ENCODE results near the gene TTLL11. TPM values are rescaled to one million over a fixed set of nuclear protein-coding genes. Genes with fewer than 3 reads are reported as not detected.
"Not testable (repeated sequence)": the region's sequence is repeated elsewhere in the genome, so short reads cannot be mapped to it uniquely, and the experiment has no call there.

Gene TTLL11
- polyA plus RNA-seq, 1 donor: 5.0 TPM

DNA sequence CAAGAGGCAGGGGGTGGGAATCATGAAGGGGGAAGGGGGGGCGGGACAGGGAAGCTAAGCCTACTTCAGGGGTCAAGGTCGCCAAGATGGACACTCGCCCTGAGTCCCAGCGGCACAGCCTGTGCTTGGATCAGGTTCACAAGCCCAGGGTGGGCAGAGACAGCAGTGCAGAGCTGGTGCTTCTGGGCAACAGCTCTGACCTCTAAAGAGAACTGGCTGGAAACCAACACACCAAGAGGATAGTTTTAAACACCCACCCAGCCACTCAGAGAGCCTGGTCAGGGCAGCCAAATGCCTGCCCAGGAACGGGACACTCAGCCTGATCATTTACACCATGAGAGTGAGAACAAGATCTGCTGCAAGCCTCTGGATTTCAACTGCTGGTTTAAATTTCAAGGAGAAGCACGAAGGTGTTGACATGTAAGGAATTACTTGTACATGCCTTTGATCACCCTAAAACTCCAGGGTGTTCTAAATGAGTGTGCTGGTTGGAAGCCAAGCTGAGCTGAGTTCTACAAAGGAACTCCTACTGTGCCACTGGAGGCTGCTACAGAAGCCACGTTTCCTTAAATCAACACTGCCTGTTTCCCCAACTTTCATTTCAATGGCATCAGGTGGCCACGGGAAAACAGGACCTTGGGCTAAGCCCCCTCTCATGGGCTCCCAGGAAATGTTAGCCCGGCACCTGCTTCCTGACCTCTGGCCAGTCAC lies 91.5 kb downstream of the TTLL11 start:
- H3K4me1 ChIP-seq (ENCODE audit: control insufficient read depth, insufficient read depth, low read length): no peaks in the 10 kb centered on the region
- WGBS (ENCODE audit: insufficient coverage, low lambda C conversion rate): no CpG with 5 or more reads among the region's 9 CpGs
- no peaks in the 10 kb centered on the region for H3K27me3 ChIP-seq (ENCODE audit: control insufficient read depth, insufficient read depth, low read length)
- no peak overlapping the region for H3K4me3 ChIP-seq (ENCODE audit: low read length)
- no peak overlapping the region for H3K27ac ChIP-seq (ENCODE audit: low read length)
- no peaks in the 10 kb centered on the region for H3K36me3 ChIP-seq (ENCODE audit: control insufficient read depth, insufficient read depth, low read length)
- no peaks in the 10 kb centered on the region for H3K9me3 ChIP-seq (ENCODE audit: control insufficient read depth, low read depth, low read length)
- DNase-seq: no peak

GRCh38 chr9:122000526-122000925 lies 92.6 kb downstream of the TTLL11 start:
- WGBS (ENCODE audit: insufficient coverage, low lambda C conversion rate): no CpG with 5 or more reads among the region's 6 CpGs
- H3K4me1 ChIP-seq (ENCODE audit: control insufficient read depth, insufficient read depth, low read length); DNase-seq; H3K9me3 ChIP-seq (ENCODE audit: control insufficient read depth, low read depth, low read length); H3K27me3 ChIP-seq (ENCODE audit: control insufficient read depth, insufficient read depth, low read length); H3K4me3 ChIP-seq (ENCODE audit: low read length); H3K36me3 ChIP-seq (ENCODE audit: control insufficient read depth, insufficient read depth, low read length); H3K27ac ChIP-seq (ENCODE audit: low read length): not testable (repeated sequence)

GRCh38 chr9:121999556-121999955 lies 93.6 kb downstream of the TTLL11 start:
- Histone ChIP-seq H3K9me3 (ENCODE audit: control insufficient read depth, low read depth, low read length) (no peaks in the 10 kb centered on the region), H3K36me3 (ENCODE audit: control insufficient read depth, insufficient read depth, low read length) (no peaks in the 10 kb centered on the region), H3K4me1 (ENCODE audit: control insufficient read depth, insufficient read depth, low read length) (no peaks in the 10 kb centered on the region), H3K4me3 (ENCODE audit: low read length) (no peak overlapping the region), H3K27ac (ENCODE audit: low read length) (no peak overlapping the region), H3K27me3 (ENCODE audit: control insufficient read depth, insufficient read depth, low read length) (no peaks in the 10 kb centered on the region)
- WGBS (ENCODE audit: insufficient coverage, low lambda C conversion rate): 100% methylated on average over 3 of the region's 3 CpGs
- DNase-seq: no peak

DNA sequence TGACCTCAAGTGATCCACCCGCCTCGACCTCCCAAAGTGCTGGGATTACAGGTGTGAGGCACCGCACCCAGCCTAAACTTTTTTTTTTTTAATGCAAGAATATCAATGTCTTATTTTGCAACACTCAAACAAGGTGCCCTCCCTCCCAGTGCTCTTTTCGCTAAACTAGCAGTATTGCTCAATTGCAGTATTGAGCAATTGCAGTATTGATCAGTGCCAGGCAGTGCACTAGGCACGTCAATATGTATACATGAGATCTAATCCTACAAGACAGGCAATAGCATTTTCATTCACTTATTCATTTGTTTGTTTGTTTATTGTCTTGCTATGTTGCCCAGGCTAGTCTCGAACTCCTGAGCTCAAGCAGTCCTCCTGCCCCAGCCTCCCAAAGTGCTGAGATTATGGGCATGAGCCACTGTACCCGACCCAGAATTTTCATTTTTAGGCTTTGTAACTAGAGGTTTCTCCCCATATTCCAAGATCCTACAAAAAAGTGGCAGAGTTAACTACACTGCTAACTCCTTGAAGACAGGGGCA lies 94.5 kb downstream of the TTLL11 start:
- DNase-seq: no peak
- Histone ChIP-seq H3K36me3 (ENCODE audit: control insufficient read depth, insufficient read depth, low read length) (no peaks in the 10 kb centered on the region), H3K27me3 (ENCODE audit: control insufficient read depth, insufficient read depth, low read length) (no peaks in the 10 kb centered on the region), H3K9me3 (ENCODE audit: control insufficient read depth, low read depth, low read length) (no peaks in the 10 kb centered on the region), H3K4me3 (ENCODE audit: low read length) (no peak overlapping the region), H3K27ac (ENCODE audit: low read length) (no peak overlapping the region), H3K4me1 (ENCODE audit: control insufficient read depth, insufficient read depth, low read length) (no peaks in the 10 kb centered on the region)
- WGBS (ENCODE audit: insufficient coverage, low lambda C conversion rate): 100% methylated on average over 1 of the region's 7 CpGs

- H3K4me3 ChIP-seq (ENCODE audit: low read length): no peak overlapping the region
- no peaks in the 10 kb centered on the region for H3K36me3 ChIP-seq (ENCODE audit: control insufficient read depth, insufficient read depth, low read length)
- H3K27ac ChIP-seq (ENCODE audit: low read length): no peak overlapping the region
- H3K9me3 ChIP-seq (ENCODE audit: control insufficient read depth, low read depth, low read length): no peaks in the 10 kb centered on the region
- WGBS (ENCODE audit: insufficient coverage, low lambda C conversion rate): 92% methylated on average over 2 of the region's 7 CpGs
- no peak for DNase-seq
- H3K4me1 ChIP-seq (ENCODE audit: control insufficient read depth, insufficient read depth, low read length): no peaks in the 10 kb centered on the region
- no peaks in the 10 kb centered on the region for H3K27me3 ChIP-seq (ENCODE audit: control insufficient read depth, insufficient read depth, low read length)
Measured at GRCh38 chr9:121997791-121998190, 95.3 kb downstream of the TTLL11 start.

- DNase-seq: no peak
- no CpG with 5 or more reads among the region's 4 CpGs for WGBS (ENCODE audit: insufficient coverage, low lambda C conversion rate)
- Histone ChIP-seq H3K36me3 (ENCODE audit: control insufficient read depth, insufficient read depth, low read length) (no peaks in the 10 kb centered on the region), H3K27me3 (ENCODE audit: control insufficient read depth, insufficient read depth, low read length) (no peaks in the 10 kb centered on the region), H3K27ac (ENCODE audit: low read length) (no peak overlapping the region), H3K4me3 (ENCODE audit: low read length) (no peak overlapping the region), H3K4me1 (ENCODE audit: control insufficient read depth, insufficient read depth, low read length) (no peaks in the 10 kb centered on the region), H3K9me3 (ENCODE audit: control insufficient read depth, low read depth, low read length) (no peaks in the 10 kb centered on the region)
Measured at GRCh38 chr9:121996783-121997182, 96.3 kb downstream of the TTLL11 start.

GRCh38 chr9:121995997-121996396 lies 97.1 kb downstream of the TTLL11 start:
- WGBS (ENCODE audit: insufficient coverage, low lambda C conversion rate): no CpG with 5 or more reads among the region's 5 CpGs
- no peak overlapping the region for H3K27ac ChIP-seq (ENCODE audit: low read length)
- no peaks in the 10 kb centered on the region for H3K9me3 ChIP-seq (ENCODE audit: control insufficient read depth, low read depth, low read length)
- no peak for DNase-seq
- H3K36me3 ChIP-seq (ENCODE audit: control insufficient read depth, insufficient read depth, low read length): no peaks in the 10 kb centered on the region
- H3K27me3 ChIP-seq (ENCODE audit: control insufficient read depth, insufficient read depth, low read length): no peaks in the 10 kb centered on the region
- H3K4me1 ChIP-seq (ENCODE audit: control insufficient read depth, insufficient read depth, low read length): no peaks in the 10 kb centered on the region
- no peak overlapping the region for H3K4me3 ChIP-seq (ENCODE audit: low read length)

DNA sequence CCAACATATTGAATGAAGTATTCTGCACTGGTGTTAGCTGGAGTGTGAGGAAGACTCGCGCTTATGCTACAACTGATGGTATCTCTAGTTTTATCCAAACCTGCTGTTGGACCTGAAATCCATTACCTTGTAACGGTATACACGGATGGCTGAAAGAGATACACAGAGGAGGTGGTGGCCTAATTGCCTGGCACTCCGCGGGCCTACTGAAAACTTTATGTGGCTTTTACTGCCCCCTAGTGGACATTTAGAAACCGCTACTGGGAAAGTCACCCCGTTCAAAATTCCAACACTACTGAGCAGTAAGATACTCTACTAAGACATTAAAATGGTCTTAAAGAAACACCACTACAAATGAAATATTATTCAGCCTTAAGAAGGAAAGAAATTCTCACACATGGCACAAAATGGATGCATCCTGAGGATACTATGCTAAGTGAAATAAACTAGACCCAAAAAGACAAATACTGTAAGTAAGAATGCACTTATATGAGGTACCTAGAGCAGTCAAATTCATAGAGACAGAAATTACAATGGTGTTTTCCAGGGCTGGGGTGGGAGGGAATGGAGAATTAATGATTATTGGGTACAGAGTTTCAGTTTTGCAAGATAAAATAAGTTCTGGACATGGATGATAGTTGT lies 100.4 kb downstream of the TTLL11 start:
- no peaks in the 10 kb centered on the region for H3K27me3 ChIP-seq (ENCODE audit: control insufficient read depth, insufficient read depth, low read length)
- peak; percentile 35 to 57 for DNase-seq
- WGBS (ENCODE audit: insufficient coverage, low lambda C conversion rate): 25% methylated on average over 2 of the region's 8 CpGs
- no peaks in the 10 kb centered on the region for H3K4me1 ChIP-seq (ENCODE audit: control insufficient read depth, insufficient read depth, low read length)
- no peak overlapping the region for H3K27ac ChIP-seq (ENCODE audit: low read length)
- no peak overlapping the region for H3K4me3 ChIP-seq (ENCODE audit: low read length)
- no peaks in the 10 kb centered on the region for H3K9me3 ChIP-seq (ENCODE audit: control insufficient read depth, low read depth, low read length)
- peaks cover 4% of the 10 kb centered on the region for H3K36me3 ChIP-seq (ENCODE audit: control insufficient read depth, insufficient read depth, low read length)

- H3K9me3 ChIP-seq (ENCODE audit: control insufficient read depth, low read depth, low read length): no peaks in the 10 kb centered on the region
- no peak overlapping the region for H3K4me3 ChIP-seq (ENCODE audit: low read length)
- DNase-seq: no peak
- WGBS (ENCODE audit: insufficient coverage, low lambda C conversion rate): 60% methylated on average over 3 of the region's 4 CpGs
- H3K27me3 ChIP-seq (ENCODE audit: control insufficient read depth, insufficient read depth, low read length): no peaks in the 10 kb centered on the region
- H3K36me3 ChIP-seq (ENCODE audit: control insufficient read depth, insufficient read depth, low read length): peaks cover 4% of the 10 kb centered on the region
- no peaks in the 10 kb centered on the region for H3K4me1 ChIP-seq (ENCODE audit: control insufficient read depth, insufficient read depth, low read length)
- H3K27ac ChIP-seq (ENCODE audit: low read length): no peak overlapping the region
Measured at GRCh38 chr9:121991307-121991661, 101.8 kb downstream of the TTLL11 start.

GRCh38 chr9:121990600-121991306 lies 102.4 kb downstream of the TTLL11 start:
- Histone ChIP-seq H3K36me3 (ENCODE audit: control insufficient read depth, insufficient read depth, low read length) (peaks cover 4% of the 10 kb centered on the region), H3K4me1 (ENCODE audit: control insufficient read depth, insufficient read depth, low read length) (no peaks in the 10 kb centered on the region), H3K9me3 (ENCODE audit: control insufficient read depth, low read depth, low read length) (no peaks in the 10 kb centered on the region), H3K27me3 (ENCODE audit: control insufficient read depth, insufficient read depth, low read length) (no peaks in the 10 kb centered on the region), H3K4me3 (ENCODE audit: low read length) (no peak overlapping the region), H3K27ac (ENCODE audit: low read length) (no peak overlapping the region)
- 67% methylated on average over 2 of the region's 9 CpGs for WGBS (ENCODE audit: insufficient coverage, low lambda C conversion rate)
- no peak for DNase-seq

Data from large intestine (tissue), 3 donors.